Measurements from ENCODE around the gene RRN3.

DNA sequence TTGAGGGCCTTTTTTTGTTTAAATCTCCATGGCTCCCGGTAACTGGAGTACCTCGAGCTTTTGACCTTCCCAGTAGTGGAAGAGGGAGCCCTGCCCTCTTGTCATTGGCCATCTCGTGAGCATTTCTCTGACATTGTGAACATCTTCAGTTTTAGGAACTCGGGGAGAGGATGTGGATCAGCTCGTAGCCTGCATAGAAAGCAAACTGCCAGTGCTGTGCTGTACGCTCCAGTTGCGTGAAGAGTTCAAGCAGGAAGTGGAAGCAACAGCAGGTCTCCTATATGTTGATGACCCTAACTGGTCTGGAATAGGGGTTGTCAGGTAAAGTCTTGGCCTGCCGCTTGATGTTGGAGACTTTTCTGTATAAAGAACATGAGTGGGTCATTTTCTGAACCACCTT is 62.5 kb downstream of the RRN3 start:
- TF ChIP-seq, protein P1, sequence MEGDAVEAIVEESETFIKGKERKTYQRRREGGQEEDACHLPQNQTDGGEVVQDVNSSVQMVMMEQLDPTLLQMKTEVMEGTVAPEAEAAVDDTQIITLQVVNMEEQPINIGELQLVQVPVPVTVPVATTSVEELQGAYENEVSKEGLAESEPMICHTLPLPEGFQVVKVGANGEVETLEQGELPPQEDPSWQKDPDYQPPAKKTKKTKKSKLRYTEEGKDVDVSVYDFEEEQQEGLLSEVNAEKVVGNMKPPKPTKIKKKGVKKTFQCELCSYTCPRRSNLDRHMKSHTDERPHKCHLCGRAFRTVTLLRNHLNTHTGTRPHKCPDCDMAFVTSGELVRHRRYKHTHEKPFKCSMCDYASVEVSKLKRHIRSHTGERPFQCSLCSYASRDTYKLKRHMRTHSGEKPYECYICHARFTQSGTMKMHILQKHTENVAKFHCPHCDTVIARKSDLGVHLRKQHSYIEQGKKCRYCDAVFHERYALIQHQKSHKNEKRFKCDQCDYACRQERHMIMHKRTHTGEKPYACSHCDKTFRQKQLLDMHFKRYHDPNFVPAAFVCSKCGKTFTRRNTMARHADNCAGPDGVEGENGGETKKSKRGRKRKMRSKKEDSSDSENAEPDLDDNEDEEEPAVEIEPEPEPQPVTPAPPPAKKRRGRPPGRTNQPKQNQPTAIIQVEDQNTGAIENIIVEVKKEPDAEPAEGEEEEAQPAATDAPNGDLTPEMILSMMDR (IDR thresholded peaks at IDR 0.05; ENCODE audit: borderline replicate concordance, extremely low read depth, low read length, poor library complexity, severe bottlenecking) = no peak
- TF ChIP-seq EZH2 (IDR thresholded peaks at IDR 0.05; ENCODE audit: borderline replicate concordance, low read depth, low read length, severe bottlenecking) = no peak
